Cardiac muscle cell (in vitro differentiated cells and primary cell): ENCODE measurements around the gene NCAPD2. TPM values are rescaled to one million over a fixed set of nuclear protein-coding genes. Genes with fewer than 3 reads are reported as not detected.
A peak's percentile ranks its signal among the peaks of the same experiment; 100 is the strongest.
"Not testable (repeated sequence)": the region's sequence is repeated elsewhere in the genome, so short reads cannot be mapped to it uniquely, and the experiment has no call there.

Experiments used
- DNase-seq, 2 donors: peaks; one replicate each; pipeline versions ENCODE4 v3.0.0 to v3.0.0-alpha.2; 2010 to 2017; ENCODE audit warnings: low read depth in 1 of 2, low spot score in 1 of 2
- H3K27ac ChIP-seq: fragments of 200-600 bp; sonication (generic); 2 replicates; pipeline ENCODE4 v1.5.1; 2016
- H3K27me3 ChIP-seq: fragments of 200-600 bp; sonication (generic); 2 replicates; pipeline ENCODE4 v1.6.0; 2016; ENCODE audit warnings: control low read depth
- H3K36me3 ChIP-seq: fragments of 200-600 bp; sonication (generic); 2 replicates; pipeline ENCODE4 v1.5.1; 2016; ENCODE audit warnings: control low read depth
- H3K4me1 ChIP-seq: fragments of 200-600 bp; sonication (generic); 2 replicates; pipeline ENCODE4 v1.8.1; 2017; ENCODE audit warnings: low read depth, mild to moderate bottlenecking, mixed run types
- H3K4me3 ChIP-seq: fragments of 200-600 bp; sonication (generic); 2 replicates; pipeline ENCODE4 v1.5.1; 2016; ENCODE audit warnings: mild to moderate bottlenecking
- H3K9me3 ChIP-seq: fragments of 200-600 bp; sonication (generic); 2 replicates; pipeline ENCODE4 v1.5.1; 2017; ENCODE audit warnings: low read depth, mild to moderate bottlenecking, control low read depth
- CTCF ChIP-seq: IDR thresholded peaks from 2 replicates; pipeline ENCODE4 v1.5.1; 2012; ENCODE audit warnings: low read depth, mild to moderate bottlenecking, low read length
- polyA plus RNA-seq: library from polyadenylated mRNA; unstranded; fragments of >200 nt; fragmentation: Nextera tagmentation; extraction: Ambion mirVana; gene quantifications from 2 replicates; pipeline ENCODE4 v1.2.1, GENCODE V29; 2016
- total RNA-seq: library from RNA; depleted of rRNA; stranded (reverse); fragments of >200 nt; gene quantifications from 2 replicates; pipeline ENCODE4 v1.2.3, GENCODE V29; 2016

The NCAPD2 gene
- total and polyA plus RNA-seq, 2 experiments from 2014 or later, result 20.2 to 134 TPM

- Histone ChIP-seq H3K4me1 (peaks cover 12% of the 10 kb centered on the region), H3K9me3 (no peaks in the 10 kb centered on the region), H3K36me3 (no peaks in the 10 kb centered on the region), H3K4me3 (no peak overlapping the region), H3K27ac (no peak overlapping the region), H3K27me3 (no peaks in the 10 kb centered on the region)
- no peak for DNase-seq
- TF ChIP-seq CTCF, result no peak
Measured at GRCh38 chr12:6472491-6472890, 21.4 kb upstream of the NCAPD2 start.

- not testable (repeated sequence) for DNase-seq, H3K9me3 ChIP-seq, H3K36me3 ChIP-seq, H3K27me3 ChIP-seq, H3K4me1 ChIP-seq, H3K4me3 ChIP-seq, H3K27ac ChIP-seq
Measured at GRCh38 chr12:6475233-6475975, 18.5 kb upstream of the NCAPD2 start.

- Histone ChIP-seq H3K27me3 (no peaks in the 10 kb centered on the region), H3K4me3 (no peak overlapping the region), H3K9me3 (no peaks in the 10 kb centered on the region), H3K4me1 (no peaks in the 10 kb centered on the region), H3K27ac (no peak overlapping the region), H3K36me3 (no peaks in the 10 kb centered on the region)
- no peak for TF ChIP-seq CTCF
- DNase-seq, result peak in 1 of 2 donors; percentile 74
Measured at GRCh38 chr12:6476489-6476888, 17.4 kb upstream of the NCAPD2 start.

- not testable (repeated sequence) for H3K36me3 ChIP-seq, H3K9me3 ChIP-seq, H3K27me3 ChIP-seq, H3K4me3 ChIP-seq, H3K4me1 ChIP-seq, H3K27ac ChIP-seq, DNase-seq
Measured at GRCh38 chr12:6477601-6478377, 16.1 kb upstream of the NCAPD2 start.

- no peak overlapping the region for H3K27ac ChIP-seq
- DNase-seq, result peak in 1 of 2 donors; percentile 25
- no peaks in the 10 kb centered on the region for H3K36me3 ChIP-seq
- H3K27me3 ChIP-seq, result no peaks in the 10 kb centered on the region
- no peak for TF ChIP-seq CTCF
- no peaks in the 10 kb centered on the region for H3K4me1 ChIP-seq
- no peak overlapping the region for H3K4me3 ChIP-seq
- no peaks in the 10 kb centered on the region for H3K9me3 ChIP-seq
Measured at GRCh38 chr12:6478416-6478815, 15.5 kb upstream of the NCAPD2 start.

- H3K4me1 ChIP-seq, result peaks cover 3% of the 10 kb centered on the region
- H3K27me3 ChIP-seq, result no peaks in the 10 kb centered on the region
- no peak for DNase-seq
- H3K4me3 ChIP-seq, result no peak overlapping the region
- H3K36me3 ChIP-seq, result peaks cover 8% of the 10 kb centered on the region
- TF ChIP-seq CTCF, result no peak
- H3K9me3 ChIP-seq, result no peaks in the 10 kb centered on the region
- no peak overlapping the region for H3K27ac ChIP-seq
Measured at GRCh38 chr12:6488240-6488639, 5.7 kb upstream of the NCAPD2 start.
